ENCODE results near the gene LMO3.

The LMO3 gene

GRCh38 chr12:16602412-16602811 lies 3.5 kb downstream of the LMO3 start:
- H3K4me1 ChIP-seq (ENCODE audit: control insufficient read depth, insufficient read depth, low read length, poor library complexity, severe bottlenecking): no peaks in the 10 kb centered on the region
- H3K27me3 ChIP-seq (replicated peaks; ENCODE audit: control insufficient read depth, insufficient read depth, low read length, poor library complexity, severe bottlenecking): no peaks in the 10 kb centered on the region
- H3K36me3 ChIP-seq (ENCODE audit: control insufficient read depth, insufficient read depth, low read length): no peaks in the 10 kb centered on the region
- H3K4me3 ChIP-seq (ENCODE audit: insufficient read depth, low read depth, low read length, poor library complexity, severe bottlenecking): no peak overlapping the region
- H3K27ac ChIP-seq (ENCODE audit: insufficient read depth, low read length, poor library complexity, severe bottlenecking): no peak overlapping the region
- no peaks in the 10 kb centered on the region for H3K9me3 ChIP-seq (ENCODE audit: control insufficient read depth, low read length)
- no peak for DNase-seq

DNA sequence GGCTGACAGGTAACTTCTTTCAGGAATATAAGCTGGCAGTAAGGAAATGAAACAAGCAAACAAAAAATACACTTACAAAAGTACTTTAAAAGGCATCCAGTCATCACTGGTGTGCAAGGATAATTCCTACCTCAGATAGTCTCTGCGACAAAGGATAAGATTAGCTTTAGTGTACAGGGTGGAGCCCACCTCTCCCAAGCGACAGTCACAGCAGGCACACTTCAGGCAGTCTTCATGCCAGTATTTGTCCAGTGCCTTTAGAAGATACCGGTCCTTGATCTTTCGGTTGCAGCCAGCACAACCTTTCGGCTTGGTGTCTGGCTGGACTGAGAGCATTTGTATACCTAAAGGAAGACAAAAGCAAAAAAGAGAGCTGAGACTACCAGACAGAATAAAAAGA lies 5.4 kb downstream of the LMO3 start:
- no peak overlapping the region for H3K27ac ChIP-seq (ENCODE audit: insufficient read depth, low read length, poor library complexity, severe bottlenecking)
- DNase-seq: no peak
- H3K9me3 ChIP-seq (ENCODE audit: control insufficient read depth, low read length): no peaks in the 10 kb centered on the region
- H3K4me1 ChIP-seq (ENCODE audit: control insufficient read depth, insufficient read depth, low read length, poor library complexity, severe bottlenecking): no peaks in the 10 kb centered on the region
- no peaks in the 10 kb centered on the region for H3K27me3 ChIP-seq (replicated peaks; ENCODE audit: control insufficient read depth, insufficient read depth, low read length, poor library complexity, severe bottlenecking)
- H3K36me3 ChIP-seq (ENCODE audit: control insufficient read depth, insufficient read depth, low read length): no peaks in the 10 kb centered on the region
- no peak overlapping the region for H3K4me3 ChIP-seq (ENCODE audit: insufficient read depth, low read depth, low read length, poor library complexity, severe bottlenecking)

DNA sequence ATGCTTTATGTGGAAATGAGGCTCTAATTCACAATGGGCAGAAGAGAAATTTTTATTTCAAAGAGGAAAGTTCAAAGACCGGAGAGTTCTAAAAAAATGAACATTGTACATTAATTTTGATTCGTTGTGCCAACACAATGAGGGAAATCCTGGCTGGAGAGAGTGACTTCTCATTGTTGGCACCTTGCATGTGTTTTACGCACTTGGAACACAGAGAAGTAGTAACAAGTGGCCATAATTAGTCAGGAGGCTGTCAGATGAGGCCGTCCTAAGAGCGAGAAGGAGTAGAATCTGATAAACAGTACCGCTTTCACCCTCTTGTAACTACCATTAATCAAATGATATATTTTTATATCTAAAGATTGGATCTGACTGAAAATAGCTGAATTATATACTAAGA lies 6.9 kb downstream of the LMO3 start:
- H3K4me1 ChIP-seq (ENCODE audit: control insufficient read depth, insufficient read depth, low read length, poor library complexity, severe bottlenecking): no peaks in the 10 kb centered on the region
- no peak overlapping the region for H3K27ac ChIP-seq (ENCODE audit: insufficient read depth, low read length, poor library complexity, severe bottlenecking)
- H3K4me3 ChIP-seq (ENCODE audit: insufficient read depth, low read depth, low read length, poor library complexity, severe bottlenecking): no peak overlapping the region
- no peak for DNase-seq
- no peaks in the 10 kb centered on the region for H3K9me3 ChIP-seq (ENCODE audit: control insufficient read depth, low read length)
- H3K36me3 ChIP-seq (ENCODE audit: control insufficient read depth, insufficient read depth, low read length): no peaks in the 10 kb centered on the region
- no peaks in the 10 kb centered on the region for H3K27me3 ChIP-seq (replicated peaks; ENCODE audit: control insufficient read depth, insufficient read depth, low read length, poor library complexity, severe bottlenecking)

DNA sequence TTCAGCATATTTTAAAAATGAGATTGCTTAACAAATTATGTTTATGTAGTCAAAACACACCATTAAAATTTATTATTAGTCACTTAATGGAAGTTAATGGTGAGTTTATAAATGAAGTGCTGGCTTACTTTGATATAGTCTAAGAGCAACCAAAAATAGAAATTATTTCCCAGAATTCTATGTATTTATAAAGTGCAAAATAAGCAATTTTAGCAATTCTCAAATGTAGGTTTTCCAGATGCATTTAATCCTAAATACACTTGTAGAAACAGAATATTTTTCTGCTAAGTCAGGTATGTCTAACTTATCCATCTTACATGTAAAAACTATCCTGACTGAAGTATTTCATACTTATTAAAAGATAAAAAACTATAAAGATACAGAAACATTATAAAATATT lies 11.2 kb downstream of the LMO3 start:
- H3K9me3 ChIP-seq (ENCODE audit: control insufficient read depth, low read length): no peaks in the 10 kb centered on the region
- H3K27ac ChIP-seq (ENCODE audit: insufficient read depth, low read length, poor library complexity, severe bottlenecking): no peak overlapping the region
- H3K36me3 ChIP-seq (ENCODE audit: control insufficient read depth, insufficient read depth, low read length): no peaks in the 10 kb centered on the region
- no peaks in the 10 kb centered on the region for H3K4me1 ChIP-seq (ENCODE audit: control insufficient read depth, insufficient read depth, low read length, poor library complexity, severe bottlenecking)
- no peak for DNase-seq
- H3K4me3 ChIP-seq (ENCODE audit: insufficient read depth, low read depth, low read length, poor library complexity, severe bottlenecking): no peak overlapping the region
- H3K27me3 ChIP-seq (replicated peaks; ENCODE audit: control insufficient read depth, insufficient read depth, low read length, poor library complexity, severe bottlenecking): no peaks in the 10 kb centered on the region

- H3K4me1 ChIP-seq (ENCODE audit: control insufficient read depth, insufficient read depth, low read length, poor library complexity, severe bottlenecking): no peaks in the 10 kb centered on the region
- H3K27me3 ChIP-seq (replicated peaks; ENCODE audit: control insufficient read depth, insufficient read depth, low read length, poor library complexity, severe bottlenecking): no peaks in the 10 kb centered on the region
- DNase-seq: no peak
- no peaks in the 10 kb centered on the region for H3K36me3 ChIP-seq (ENCODE audit: control insufficient read depth, insufficient read depth, low read length)
- no peak overlapping the region for H3K4me3 ChIP-seq (ENCODE audit: insufficient read depth, low read depth, low read length, poor library complexity, severe bottlenecking)
- no peaks in the 10 kb centered on the region for H3K9me3 ChIP-seq (ENCODE audit: control insufficient read depth, low read length)
- H3K27ac ChIP-seq (ENCODE audit: insufficient read depth, low read length, poor library complexity, severe bottlenecking): no peak overlapping the region
Measured at GRCh38 chr12:16593546-16593945, 12.4 kb downstream of the LMO3 start.

- H3K27me3 ChIP-seq (replicated peaks; ENCODE audit: control insufficient read depth, insufficient read depth, low read length, poor library complexity, severe bottlenecking): no peaks in the 10 kb centered on the region
- DNase-seq: no peak
Measured at GRCh38 chr12:16590645-16591044, 15.3 kb downstream of the LMO3 start.

GRCh38 chr12:16588812-16589211 lies 17.1 kb downstream of the LMO3 start:
- Histone ChIP-seq H3K36me3 (ENCODE audit: control insufficient read depth, insufficient read depth, low read length) (no peaks in the 10 kb centered on the region), H3K27me3 (replicated peaks; ENCODE audit: control insufficient read depth, insufficient read depth, low read length, poor library complexity, severe bottlenecking) (no peaks in the 10 kb centered on the region), H3K4me1 (ENCODE audit: control insufficient read depth, insufficient read depth, low read length, poor library complexity, severe bottlenecking) (no peaks in the 10 kb centered on the region), H3K27ac (ENCODE audit: insufficient read depth, low read length, poor library complexity, severe bottlenecking) (no peak overlapping the region), H3K9me3 (ENCODE audit: control insufficient read depth, low read length) (no peaks in the 10 kb centered on the region), H3K4me3 (ENCODE audit: insufficient read depth, low read depth, low read length, poor library complexity, severe bottlenecking) (no peak overlapping the region)
- DNase-seq: no peak

More at GRCh38 chr12:16590645-16591044, 15.3 kb downstream of the LMO3 start:
- H3K4me3 ChIP-seq (ENCODE audit: insufficient read depth, low read depth, low read length, poor library complexity, severe bottlenecking): no peak overlapping the region
- no peaks in the 10 kb centered on the region for H3K36me3 ChIP-seq (ENCODE audit: control insufficient read depth, insufficient read depth, low read length)
- H3K9me3 ChIP-seq (ENCODE audit: control insufficient read depth, low read length): no peaks in the 10 kb centered on the region
- H3K27ac ChIP-seq (ENCODE audit: insufficient read depth, low read length, poor library complexity, severe bottlenecking): no peak overlapping the region
- no peaks in the 10 kb centered on the region for H3K4me1 ChIP-seq (ENCODE audit: control insufficient read depth, insufficient read depth, low read length, poor library complexity, severe bottlenecking)

DNA sequence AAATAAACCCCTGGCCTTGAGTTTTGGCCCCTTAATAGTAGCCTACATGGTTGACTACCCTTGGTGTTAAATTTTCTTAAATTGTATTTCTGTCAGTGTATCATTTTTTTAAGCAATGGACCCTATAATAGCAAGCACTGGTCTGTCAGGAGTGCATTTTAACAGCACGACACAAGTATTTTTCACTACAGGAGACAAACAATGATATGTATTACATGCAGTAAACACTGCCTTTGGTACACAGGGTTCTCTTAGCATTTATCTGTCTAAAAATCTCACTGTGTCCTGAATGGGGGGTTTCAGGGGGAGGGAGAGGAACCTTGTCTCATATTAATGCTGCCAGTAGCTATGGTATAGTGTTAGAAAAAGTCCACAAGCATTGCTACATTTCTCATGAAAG lies 18.4 kb downstream of the LMO3 start:
- no peak overlapping the region for H3K4me3 ChIP-seq (ENCODE audit: insufficient read depth, low read depth, low read length, poor library complexity, severe bottlenecking)
- DNase-seq: no peak
- no peaks in the 10 kb centered on the region for H3K9me3 ChIP-seq (ENCODE audit: control insufficient read depth, low read length)
- H3K27ac ChIP-seq (ENCODE audit: insufficient read depth, low read length, poor library complexity, severe bottlenecking): no peak overlapping the region
- no peaks in the 10 kb centered on the region for H3K4me1 ChIP-seq (ENCODE audit: control insufficient read depth, insufficient read depth, low read length, poor library complexity, severe bottlenecking)
- H3K27me3 ChIP-seq (replicated peaks; ENCODE audit: control insufficient read depth, insufficient read depth, low read length, poor library complexity, severe bottlenecking): no peaks in the 10 kb centered on the region
- H3K36me3 ChIP-seq (ENCODE audit: control insufficient read depth, insufficient read depth, low read length): no peaks in the 10 kb centered on the region

DNA sequence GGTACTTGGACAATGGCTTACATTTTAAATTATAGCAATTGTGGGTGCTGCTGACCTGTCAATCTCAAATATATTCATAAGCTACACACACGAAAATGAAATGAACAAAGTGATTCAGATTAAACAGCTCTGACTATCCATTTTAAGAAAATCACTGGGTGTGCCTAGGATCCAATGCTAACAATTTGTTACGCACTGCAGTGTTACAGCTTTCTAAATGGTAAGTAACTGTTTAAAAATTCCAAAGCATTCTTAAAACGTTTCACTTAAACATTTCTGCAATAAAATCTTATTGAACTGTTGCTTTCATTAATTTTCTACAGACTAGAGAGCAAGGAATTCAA lies 18.9 kb downstream of the LMO3 start:
- no peaks in the 10 kb centered on the region for H3K36me3 ChIP-seq (ENCODE audit: control insufficient read depth, insufficient read depth, low read length)
- H3K4me3 ChIP-seq (ENCODE audit: insufficient read depth, low read depth, low read length, poor library complexity, severe bottlenecking): no peak overlapping the region
- no peaks in the 10 kb centered on the region for H3K9me3 ChIP-seq (ENCODE audit: control insufficient read depth, low read length)
- no peaks in the 10 kb centered on the region for H3K4me1 ChIP-seq (ENCODE audit: control insufficient read depth, insufficient read depth, low read length, poor library complexity, severe bottlenecking)
- no peak for DNase-seq
- no peaks in the 10 kb centered on the region for H3K27me3 ChIP-seq (replicated peaks; ENCODE audit: control insufficient read depth, insufficient read depth, low read length, poor library complexity, severe bottlenecking)
- no peak overlapping the region for H3K27ac ChIP-seq (ENCODE audit: insufficient read depth, low read length, poor library complexity, severe bottlenecking)

DNA sequence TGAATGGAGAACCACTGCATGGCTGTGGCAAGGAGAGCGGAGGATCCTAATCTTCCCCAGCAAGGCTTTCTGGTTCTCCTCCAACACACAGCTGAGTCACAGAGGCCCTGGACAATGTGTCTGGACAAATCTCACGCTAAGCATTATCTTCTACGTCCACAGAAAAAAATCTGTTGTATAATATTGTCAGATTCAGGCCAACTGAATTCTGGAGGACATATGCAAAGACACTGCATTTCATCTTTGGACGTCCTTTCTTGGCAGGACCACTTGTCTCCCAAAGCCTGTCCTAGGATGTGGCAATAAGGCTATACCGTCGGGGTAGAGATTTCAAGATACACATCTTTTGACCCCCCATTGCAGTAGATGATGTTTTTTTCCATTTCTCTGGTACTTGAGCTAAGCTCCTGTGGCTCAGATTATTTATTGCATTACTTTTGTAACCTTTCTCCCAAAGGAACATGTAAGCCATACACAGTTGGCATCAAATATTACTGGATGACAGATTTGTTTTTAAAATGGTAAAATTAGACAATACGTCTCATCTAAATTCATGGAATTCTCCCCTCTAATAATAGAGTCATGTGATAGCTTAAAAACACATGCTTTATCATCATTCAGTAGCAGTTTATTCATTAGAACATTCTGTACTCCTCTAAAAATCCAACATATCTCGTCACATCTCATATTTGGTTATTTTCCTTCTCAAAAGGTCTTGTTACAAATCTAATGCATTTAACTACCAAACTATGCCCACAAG lies 19.4 kb downstream of the LMO3 start:
- Histone ChIP-seq H3K4me1 (ENCODE audit: control insufficient read depth, insufficient read depth, low read length, poor library complexity, severe bottlenecking) (no peaks in the 10 kb centered on the region), H3K36me3 (ENCODE audit: control insufficient read depth, insufficient read depth, low read length) (no peaks in the 10 kb centered on the region), H3K27ac (ENCODE audit: insufficient read depth, low read length, poor library complexity, severe bottlenecking) (no peak overlapping the region), H3K27me3 (replicated peaks; ENCODE audit: control insufficient read depth, insufficient read depth, low read length, poor library complexity, severe bottlenecking) (no peaks in the 10 kb centered on the region), H3K9me3 (ENCODE audit: control insufficient read depth, low read length) (no peaks in the 10 kb centered on the region), H3K4me3 (ENCODE audit: insufficient read depth, low read depth, low read length, poor library complexity, severe bottlenecking) (no peak overlapping the region)
- DNase-seq: no peak
